ENCODE data around the gene TMED8. TPM values are rescaled to one million over a fixed set of nuclear protein-coding genes. Genes with fewer than 3 reads are reported as not detected.
"Not testable (repeated sequence)": the region's sequence is repeated elsewhere in the genome, so short reads cannot be mapped to it uniquely, and the experiment has no call there.

The TMED8 gene
- total RNA-seq, result 4.8 TPM
- long read RNA-seq, partial matches to known transcripts, result 4 of 5 reads
- long read RNA-seq, other reads (novel, unspliced or antisense), result 1 of 5 reads

GRCh38 chr14:77376771-77377501, at the start of gene TMED8, which contains the start of gene SAMD15:
TSS of gene TMED8 (minus strand) at chr14:77377094. CDS start at chr14:77377053, 41 bp downstream.
TSS of gene SAMD15 (plus strand) at chr14:77377379. CDS start at chr14:77377419, 40 bp downstream.
- DNase-seq, result peak; percentile 94
- ATAC-seq (ENCODE audit: poor library complexity), result peak; percentile 100
- intact Hi-C loops (cut with DNase I), result loop anchor here (5.0 kb wide), 1 partner anchor 50 kb away; no protein-coding TSS in a partner anchor

- intact Hi-C loops (cut with DNase I), result no loop called here
- DNase-seq, result no peak
These were observed 49.5 kb upstream of the TMED8 start for GRCh38 chr14:77426396-77426795.

GRCh38 chr14:77424862-77425261, 48.0 kb upstream of the TMED8 start:
- intact Hi-C loops (cut with DNase I), result no loop called here
- ATAC-seq (ENCODE audit: poor library complexity), result no peak

More at GRCh38 chr14:77426396-77426795, 49.5 kb upstream of the TMED8 start:
- ATAC-seq (ENCODE audit: poor library complexity), result no peak

GRCh38 chr14:77423423-77423822, 46.5 kb upstream of the TMED8 start, which contains the start of gene NOXRED1:
TSS of gene NOXRED1 (minus strand) at chr14:77423523. CDS start at chr14:77422889, 634 bp downstream.
- no peak for ATAC-seq (ENCODE audit: poor library complexity)
- intact Hi-C loops (cut with DNase I), result no loop called here
- DNase-seq, result no peak

More at GRCh38 chr14:77424862-77425261, 48.0 kb upstream of the TMED8 start:
- DNase-seq, result no peak

GRCh38 chr14:77421201-77421600, 44.3 kb upstream of the TMED8 start:
- DNase-seq, result no peak
- ATAC-seq (ENCODE audit: poor library complexity), result no peak
- intact Hi-C loops (cut with DNase I), result no loop called here

- intact Hi-C loops (cut with DNase I), result no loop called here
- no peak for ATAC-seq (ENCODE audit: poor library complexity)
- no peak for DNase-seq
These were observed 39.9 kb upstream of the TMED8 start for GRCh38 chr14:77416836-77417235.

GRCh38 chr14:77416098-77416497, 39.2 kb upstream of the TMED8 start:
- ATAC-seq (ENCODE audit: poor library complexity); intact Hi-C loops (cut with DNase I); DNase-seq: not testable (repeated sequence)

- intact Hi-C loops (cut with DNase I); DNase-seq; ATAC-seq (ENCODE audit: poor library complexity): not testable (repeated sequence)
These were observed 38.6 kb upstream of the TMED8 start for GRCh38 chr14:77415403-77416030.

- DNase-seq, result no peak
- ATAC-seq (ENCODE audit: poor library complexity), result no peak
- intact Hi-C loops (cut with DNase I), result no loop called here
These were observed 32.2 kb upstream of the TMED8 start for GRCh38 chr14:77409131-77409533.

- intact Hi-C loops (cut with DNase I), result no loop called here
- ATAC-seq (ENCODE audit: poor library complexity), result no peak
- DNase-seq, result no peak
These were observed 30.3 kb upstream of the TMED8 start for GRCh38 chr14:77407158-77407557.

- ATAC-seq (ENCODE audit: poor library complexity) (no peak), DNase-seq (no peak)
- intact Hi-C loops (cut with DNase I), result no loop called here
These were observed 29.8 kb upstream of the TMED8 start for GRCh38 chr14:77406718-77407117.

- DNase-seq, result no peak
- intact Hi-C loops (cut with DNase I), result no loop called here
- no peak for ATAC-seq (ENCODE audit: poor library complexity)
These were observed 29.2 kb upstream of the TMED8 start for GRCh38 chr14:77406086-77406485.

GRCh38 chr14:77403768-77404167, 26.9 kb upstream of the TMED8 start:
- ATAC-seq (ENCODE audit: poor library complexity) (no peak), DNase-seq (no peak)
- intact Hi-C loops (cut with DNase I), result no loop called here

- intact Hi-C loops (cut with DNase I), result no loop called here
- no peak for DNase-seq
These were observed 23.3 kb upstream of the TMED8 start for GRCh38 chr14:77400216-77400615.

GRCh38 chr14:77390188-77390587, 13.3 kb upstream of the TMED8 start:
- ATAC-seq (ENCODE audit: poor library complexity), result no peak
- DNase-seq, result no peak
- intact Hi-C loops (cut with DNase I), result no loop called here

More at GRCh38 chr14:77400216-77400615, 23.3 kb upstream of the TMED8 start:
- no peak for ATAC-seq (ENCODE audit: poor library complexity)

GRCh38 chr14:77378701-77379100, 1.8 kb upstream of the TMED8 start:
- intact Hi-C loops (cut with DNase I), result loop anchor here (5.0 kb wide), 1 partner anchor 51 kb away; no protein-coding TSS in a partner anchor
- DNase-seq (no peak), ATAC-seq (ENCODE audit: poor library complexity) (no peak)

- peak; percentile 1 for ATAC-seq (ENCODE audit: poor library complexity)
- intact Hi-C loops (cut with DNase I), result loop anchor here (5.0 kb wide), 1 partner anchor 50 kb away; no protein-coding TSS in a partner anchor
These were observed 579 bp upstream of the TMED8 start for GRCh38 chr14:77377502-77377844.

GRCh38 chr14:77375973-77376770, 722 bp downstream of the TMED8 start:
- DNase-seq, result peak; percentile 39
- intact Hi-C loops (cut with DNase I), result loop anchor here (5.0 kb wide), 1 partner anchor 49 kb away; no protein-coding TSS in a partner anchor

More at GRCh38 chr14:77377502-77377844, 579 bp upstream of the TMED8 start:
- no peak for DNase-seq

More at GRCh38 chr14:77375973-77376770, 722 bp downstream of the TMED8 start:
- ATAC-seq (ENCODE audit: poor library complexity), result no peak

Data from Right ventricle myocardium superior (tissue), 1 donor.